Astrocyte (in vitro differentiated cells and primary cell): ENCODE measurements around the gene ZEB1. TPM values are rescaled to one million over a fixed set of nuclear protein-coding genes. Genes with fewer than 3 reads are reported as not detected.

Experiments
- DNase-seq: peaks from one replicate; pipeline ENCODE4 v3.0.0-alpha.2; 2010; ENCODE audit warnings: low read depth
- FAIRE-seq: peaks from 2 replicates; lab custom pipeline; 2011; peaks lifted over from hg19 to GRCh38; lab: Jason Lieb, UNC
- H2AFZ ChIP-seq: 2 replicates; pipeline ENCODE4 v1.6.0; 2012; ENCODE audit warnings: low read depth, low read length, inconsistent platforms
- H3K27ac ChIP-seq: 2 replicates; pipeline ENCODE4 v1.5.1; 2011; ENCODE audit warnings: low read depth, low read length, inconsistent platforms
- H3K27me3 ChIP-seq: 2 replicates; pipeline ENCODE4 v1.6.0; 2011; ENCODE audit warnings: low read length, inconsistent platforms; ENCODE audit not compliant: insufficient read depth
- H3K36me3 ChIP-seq: 2 replicates; pipeline ENCODE4 v1.5.1; 2011; ENCODE audit warnings: low read length, inconsistent platforms; ENCODE audit not compliant: insufficient read depth
- H3K4me1 ChIP-seq: 2 replicates; pipeline ENCODE4 v1.5.1; 2011; ENCODE audit warnings: low read length, inconsistent platforms; ENCODE audit not compliant: insufficient read depth
- H3K4me2 ChIP-seq: 2 replicates; pipeline ENCODE4 v1.6.0; 2012; ENCODE audit warnings: low read length, inconsistent platforms
- H3K4me3 ChIP-seq: 2 replicates; pipeline ENCODE4 v1.5.1; 2011; ENCODE audit warnings: low read depth, mild to moderate bottlenecking, low read length, inconsistent platforms; ENCODE audit not compliant: insufficient read depth
- H3K79me2 ChIP-seq: 2 replicates; pipeline ENCODE4 v1.6.0; 2012; ENCODE audit warnings: mild to moderate bottlenecking, low read length, inconsistent platforms; ENCODE audit not compliant: insufficient read depth
- H3K9ac ChIP-seq: 2 replicates; pipeline ENCODE4 v1.6.0; 2012; ENCODE audit warnings: mild to moderate bottlenecking, low read length, inconsistent platforms
- H3K9me3 ChIP-seq: 2 replicates; pipeline ENCODE4 v1.5.1; 2012; ENCODE audit warnings: low read depth, mild to moderate bottlenecking, low read length, inconsistent platforms; ENCODE audit not compliant: insufficient read depth
- H4K20me1 ChIP-seq: 2 replicates; pipeline ENCODE4 v1.6.0; 2012; ENCODE audit warnings: low read length, inconsistent platforms; ENCODE audit not compliant: insufficient read depth
- H3K27ac Mint-ChIP-seq: one replicate; pipeline ENCODE4 v1.8.0; 2021; ENCODE audit warnings: mild to moderate bottlenecking, mixed read lengths; ENCODE audit not compliant: unreplicated experiment
- H3K27me3 Mint-ChIP-seq: one replicate; pipeline ENCODE4 v1.8.0; 2021; ENCODE audit warnings: low read depth, mixed read lengths; ENCODE audit not compliant: unreplicated experiment
- H3K36me3 Mint-ChIP-seq: one replicate; pipeline ENCODE4 v1.8.0; 2021; ENCODE audit warnings: low read depth, mixed read lengths; ENCODE audit not compliant: unreplicated experiment
- H3K4me1 Mint-ChIP-seq: one replicate; pipeline ENCODE4 v1.8.0; 2021; ENCODE audit warnings: low read depth, mixed read lengths; ENCODE audit not compliant: unreplicated experiment
- H3K4me3 Mint-ChIP-seq: one replicate; pipeline ENCODE4 v1.8.0; 2021; ENCODE audit warnings: mild to moderate bottlenecking, moderate library complexity, mixed read lengths; ENCODE audit not compliant: unreplicated experiment
- H3K9me3 Mint-ChIP-seq: one replicate; pipeline ENCODE4 v1.8.0; 2021; ENCODE audit warnings: mild to moderate bottlenecking, mixed read lengths; ENCODE audit not compliant: unreplicated experiment
- CTCF ChIP-seq: IDR thresholded peaks from 2 replicates; pipeline ENCODE4 v1.5.1; 2011; ENCODE audit warnings: low read depth, mild to moderate bottlenecking, inconsistent platforms, low read length, moderate library complexity; ENCODE audit not compliant: insufficient read depth
- EZH2 ChIP-seq: IDR thresholded peaks from 2 replicates; pipeline ENCODE4 v1.6.1; 2012; ENCODE audit warnings: mild to moderate bottlenecking, low read length, inconsistent platforms; ENCODE audit not compliant: insufficient read depth
- total RNA-seq: library from RNA; stranded (reverse); gene quantifications from 2 replicates; pipeline ENCODE4 v1.2.1, GENCODE V29; 2021

ZEB1 gene
- total RNA-seq, 1 donor from 2014 or later = 37.2 TPM

GRCh38 chr10:31314256-31315150, 4.5 kb upstream of the ZEB1 start:
- Mint-ChIP-seq H3K36me3 (no peaks in the 10 kb centered on the region), H3K27me3 (no peaks in the 10 kb centered on the region), H3K4me3 (no peak overlapping the region), H3K9me3 (no peaks in the 10 kb centered on the region), H3K27ac (no peak overlapping the region), H3K4me1 (peaks cover 20% of the 10 kb centered on the region)
- TF ChIP-seq EZH2 = no peak
- TF ChIP-seq CTCF = no peak
- no peak for FAIRE-seq
- Histone ChIP-seq H3K4me2 (peak overlapping the region; percentile 34), H3K27me3 (no peaks in the 10 kb centered on the region), H3K4me3 (peak overlapping the region; percentile 2), H3K9ac (peak overlapping the region; percentile 30), H3K79me2 (peaks cover 28% of the 10 kb centered on the region), H2AFZ (no peak overlapping the region), H3K4me1 (peaks cover 23% of the 10 kb centered on the region), H4K20me1 (no peaks in the 10 kb centered on the region), H3K9me3 (no peaks in the 10 kb centered on the region), H3K36me3 (no peaks in the 10 kb centered on the region), H3K27ac (peak overlapping the region; percentile 62)
- DNase-seq = no peak

GRCh38 chr10:31315453-31315852, 3.6 kb upstream of the ZEB1 start:
- TF ChIP-seq EZH2 (no peak), CTCF (no peak)
- Histone ChIP-seq H4K20me1 (peaks cover 2% of the 10 kb centered on the region), H3K4me2 (peak overlapping the region; percentile 42), H3K79me2 (peaks cover 35% of the 10 kb centered on the region), H3K9ac (no peak overlapping the region), H3K9me3 (no peaks in the 10 kb centered on the region), H3K4me1 (peaks cover 23% of the 10 kb centered on the region), H3K27me3 (no peaks in the 10 kb centered on the region), H2AFZ (peak overlapping the region; percentile 14), H3K36me3 (no peaks in the 10 kb centered on the region), H3K27ac (peak overlapping the region; percentile 62), H3K4me3 (no peak overlapping the region)
- no peaks in the 10 kb centered on the region for H3K27me3 Mint-ChIP-seq
- no peak overlapping the region for H3K27ac Mint-ChIP-seq
- H3K9me3 Mint-ChIP-seq = no peaks in the 10 kb centered on the region
- peak; percentile 100 for FAIRE-seq
- peak; percentile 80 for DNase-seq
- H3K4me1 Mint-ChIP-seq = peaks cover 20% of the 10 kb centered on the region
- H3K4me3 Mint-ChIP-seq = peak overlapping the region; percentile 50
- H3K36me3 Mint-ChIP-seq = no peaks in the 10 kb centered on the region

GRCh38 chr10:31317171-31317570, 1.8 kb upstream of the ZEB1 start:
- H3K79me2 ChIP-seq = peaks cover 52% of the 10 kb centered on the region
- H3K9me3 Mint-ChIP-seq = no peaks in the 10 kb centered on the region
- peak overlapping the region; percentile 1 for H3K27ac Mint-ChIP-seq
- H3K9ac ChIP-seq = no peak overlapping the region
- peak overlapping the region; percentile 3 for H3K27ac ChIP-seq
- no peaks in the 10 kb centered on the region for H3K27me3 Mint-ChIP-seq
- H3K4me2 ChIP-seq = peak overlapping the region; percentile 31
- H3K4me3 ChIP-seq = no peak overlapping the region
- no peaks in the 10 kb centered on the region for H3K36me3 ChIP-seq
- H3K9me3 ChIP-seq = no peaks in the 10 kb centered on the region
- no peaks in the 10 kb centered on the region for H3K36me3 Mint-ChIP-seq
- H3K4me3 Mint-ChIP-seq = peak overlapping the region; percentile 37
- H3K4me1 Mint-ChIP-seq = peaks cover 27% of the 10 kb centered on the region
- no peak overlapping the region for H2AFZ ChIP-seq
- H4K20me1 ChIP-seq = peaks cover 14% of the 10 kb centered on the region
- DNase-seq (no peak), FAIRE-seq (no peak)
- TF ChIP-seq EZH2 (no peak), CTCF (no peak)
- no peaks in the 10 kb centered on the region for H3K27me3 ChIP-seq
- H3K4me1 ChIP-seq = peaks cover 33% of the 10 kb centered on the region
